WTC11 (cell line): ENCODE data around the gene USF1. TPM values are rescaled to one million over a fixed set of nuclear protein-coding genes. Genes with fewer than 3 reads are reported as not detected.

Experiments used
- ATAC-seq: fragments of 200-7000 bp; cut with Tn5 transposase; 2 replicates; pipeline ENCODE4 v1.10.0; 2021; ENCODE audit warnings: mild to moderate bottlenecking, moderate library complexity
- CTCF ChIA-PET: fragments of 300-600 bp; sonication (Branson Sonifier 250); formaldehyde crosslinking; loops from one replicate; lab custom pipeline; 2021; ENCODE audit warnings: antibody characterized with exemption; lab: Charles Lee
- POLR2A ChIA-PET: fragments of 350-600 bp; sonication (Branson Sonifier 250); formaldehyde crosslinking; loops from one replicate; lab custom pipeline; 2021; ENCODE audit warnings: antibody characterized with exemption; lab: Charles Lee
- DNase-seq: peaks from one replicate; pipeline ENCODE4 v3.0.0; 2021; ENCODE audit warnings: low spot score
- H3K27ac Mint-ChIP-seq: 2 replicates; pipeline ENCODE4 v1.8.0; 2021; ENCODE audit warnings: mixed read lengths
- H3K27me3 Mint-ChIP-seq: 2 replicates; pipeline ENCODE4 v1.8.0; 2021; ENCODE audit warnings: low read depth, mild to moderate bottlenecking, moderate library complexity, mixed read lengths
- H3K36me3 Mint-ChIP-seq: 2 replicates; pipeline ENCODE4 v1.8.0; 2021; ENCODE audit warnings: mixed read lengths
- H3K4me1 Mint-ChIP-seq: 2 replicates; pipeline ENCODE4 v1.8.0; 2022; ENCODE audit warnings: mixed read lengths
- H3K4me3 Mint-ChIP-seq: 2 replicates; pipeline ENCODE4 v1.8.0; 2021; ENCODE audit warnings: mild to moderate bottlenecking, moderate library complexity, mixed read lengths
- H3K9me3 Mint-ChIP-seq: 2 replicates; pipeline ENCODE4 v1.8.0; 2021; ENCODE audit warnings: mixed read lengths
- ARID4B ChIP-seq: sonication (generic); formaldehyde crosslinking; IDR thresholded peaks from 2 replicates; pipeline ENCODE4 v1.8.0; 2023; ENCODE audit warnings: missing genetic modification reagents, mild to moderate bottlenecking, borderline replicate concordance
- ETV6 ChIP-seq: sonication (generic); formaldehyde crosslinking; IDR thresholded peaks from 2 replicates; pipeline ENCODE4 v1.8.1; 2022; ENCODE audit warnings: mild to moderate bottlenecking, missing genetic modification reagents
- FOXK1 ChIP-seq: sonication (generic); formaldehyde crosslinking; IDR thresholded peaks from 2 replicates; pipeline ENCODE4 v1.8.0; 2022; ENCODE audit warnings: mild to moderate bottlenecking, moderate library complexity, missing genetic modification reagents
- GRHL2 ChIP-seq: fragments of 250-450 bp; sonication (Bioruptor Pico); IDR thresholded peaks from 2 replicates; pipeline ENCODE4 v1.8.0; 2022; ENCODE audit warnings: mild to moderate bottlenecking, moderate library complexity; ENCODE audit not compliant: insufficient replicate concordance, severe bottlenecking
- HMGA2 ChIP-seq: fragments of 250-450 bp; sonication (Bioruptor Pico); IDR thresholded peaks from 2 replicates; pipeline ENCODE4 v1.4.0; 2021; ENCODE audit warnings: mild to moderate bottlenecking, moderate library complexity
- IRF1 ChIP-seq: sonication (generic); formaldehyde crosslinking; IDR thresholded peaks from 2 replicates; pipeline ENCODE4 v1.8.0; 2023; ENCODE audit warnings: missing genetic modification reagents
- JUN ChIP-seq: sonication (generic); formaldehyde crosslinking; IDR thresholded peaks from 2 replicates; pipeline ENCODE4 v1.8.0; 2023; ENCODE audit warnings: mild to moderate bottlenecking, missing genetic modification reagents
- MXD4 ChIP-seq: fragments of 250-450 bp; sonication (Bioruptor Pico); IDR thresholded peaks from 2 replicates; pipeline ENCODE4 v1.8.0; 2021; ENCODE audit warnings: mild to moderate bottlenecking, moderate library complexity, borderline replicate concordance
- MYBL2 ChIP-seq: sonication (generic); formaldehyde crosslinking; IDR thresholded peaks from 2 replicates; pipeline ENCODE4 v1.8.1; 2023; ENCODE audit warnings: mild to moderate bottlenecking, moderate library complexity, missing genetic modification reagents
- NFE2L1 ChIP-seq: sonication (generic); formaldehyde crosslinking; IDR thresholded peaks from 2 replicates; pipeline ENCODE4 v1.8.1; 2023; ENCODE audit warnings: missing genetic modification reagents
- NR1H2 ChIP-seq: sonication (generic); formaldehyde crosslinking; IDR thresholded peaks from 2 replicates; pipeline ENCODE4 v1.9.0; 2021; ENCODE audit warnings: mild to moderate bottlenecking, moderate library complexity, missing genetic modification reagents
- SMAD4 ChIP-seq: sonication (generic); formaldehyde crosslinking; IDR thresholded peaks from 2 replicates; pipeline ENCODE4 v1.8.0; 2022; ENCODE audit warnings: mild to moderate bottlenecking, missing genetic modification reagents
- SP1 ChIP-seq: sonication (generic); formaldehyde crosslinking; conservative IDR thresholded peaks from 2 replicates; pipeline ENCODE4 v1.8.1; 2022; ENCODE audit warnings: missing genetic modification reagents
- TCF7 ChIP-seq: sonication (generic); formaldehyde crosslinking; IDR thresholded peaks from 2 replicates; pipeline ENCODE4 v1.8.0; 2022; ENCODE audit warnings: mild to moderate bottlenecking, low read depth, missing genetic modification reagents, moderate library complexity
- TEAD1 ChIP-seq: sonication (generic); formaldehyde crosslinking; IDR thresholded peaks from 2 replicates; pipeline ENCODE4 v1.8.0; 2022; ENCODE audit warnings: mild to moderate bottlenecking, missing genetic modification reagents
- ZNF232 ChIP-seq: sonication (generic); formaldehyde crosslinking; IDR thresholded peaks from 2 replicates; pipeline ENCODE4 v1.8.0; 2022; ENCODE audit warnings: mild to moderate bottlenecking, missing genetic modification reagents
- total RNA-seq: library from RNA; stranded (reverse); gene quantifications from 3 replicates; pipeline ENCODE4 v1.2.3, GENCODE V29; 2021
- TF ChIP-seq, protein P1 (sequence below): sonication (generic); formaldehyde crosslinking; IDR thresholded peaks from 2 replicates; pipeline ENCODE4 v1.8.0; 2022; ENCODE audit warnings: mild to moderate bottlenecking, missing genetic modification reagents
- TF ChIP-seq, protein P2 (sequence below): sonication (generic); formaldehyde crosslinking; IDR thresholded peaks from 2 replicates; pipeline ENCODE4 v1.8.0; 2022; ENCODE audit warnings: missing genetic modification reagents
- TF ChIP-seq, protein P3 (sequence below): sonication (generic); formaldehyde crosslinking; IDR thresholded peaks from 2 replicates; pipeline ENCODE4 v1.8.0; 2022; ENCODE audit warnings: mild to moderate bottlenecking, missing genetic modification reagents
- TF ChIP-seq, protein P4 (sequence below): fragments of 250-450 bp; sonication (Bioruptor Pico); IDR thresholded peaks from 2 replicates; pipeline ENCODE4 v1.8.0; 2021; ENCODE audit warnings: mild to moderate bottlenecking
- TF ChIP-seq, protein P5 (sequence below): sonication (generic); formaldehyde crosslinking; IDR thresholded peaks from 2 replicates; pipeline ENCODE4 v1.8.1; 2023; ENCODE audit warnings: mild to moderate bottlenecking, missing genetic modification reagents, moderate library complexity
- TF ChIP-seq, protein P6 (sequence below): sonication (generic); formaldehyde crosslinking; conservative IDR thresholded peaks from 2 replicates; pipeline ENCODE4 v1.8.1; 2022; ENCODE audit warnings: mild to moderate bottlenecking, missing genetic modification reagents
- TF ChIP-seq, protein P7 (sequence below): sonication (generic); formaldehyde crosslinking; IDR thresholded peaks from 2 replicates; pipeline ENCODE4 v1.8.1; 2023; ENCODE audit warnings: mild to moderate bottlenecking, missing genetic modification reagents

The USF1 gene
- total RNA-seq, 1 experiment from 2014 or later, result 65.6 TPM

DNA sequence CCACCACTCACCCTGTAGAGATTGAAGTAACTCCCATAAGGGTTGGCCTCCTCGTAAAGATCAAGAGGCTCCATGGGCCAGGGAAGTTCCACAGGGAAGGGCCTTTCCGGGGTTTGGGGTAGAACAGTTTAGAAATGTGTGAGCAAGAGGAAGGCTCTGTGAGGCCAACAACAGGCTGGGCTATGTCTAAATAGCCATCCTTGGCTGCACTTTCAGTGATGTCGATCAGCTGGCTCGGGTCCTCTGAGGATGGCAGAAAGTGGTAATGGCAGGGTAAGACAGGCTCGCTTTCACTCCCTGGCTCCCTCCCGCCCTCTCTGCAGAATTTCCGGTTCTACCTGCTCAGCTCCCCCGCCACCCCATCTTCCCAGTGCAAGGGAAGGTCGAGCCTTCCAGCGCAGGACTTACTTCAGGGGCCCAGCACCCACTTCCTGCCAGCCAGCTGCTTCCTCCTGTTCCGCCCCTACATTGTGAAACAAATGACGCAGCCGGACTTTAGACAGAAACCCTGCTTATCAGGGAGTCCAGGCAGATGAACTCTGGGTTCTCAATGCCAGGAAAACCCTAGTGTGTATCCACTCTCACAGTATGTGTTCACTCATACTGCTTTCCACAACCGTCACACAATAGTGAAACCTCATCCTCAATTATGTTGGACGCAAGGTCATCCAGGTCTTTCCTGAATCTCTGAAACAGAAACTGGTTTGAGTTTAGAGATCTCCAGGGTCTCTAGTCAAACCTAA is 32.1 kb downstream of the USF1 start:
- Mint-ChIP-seq H3K9me3 (no peaks in the 10 kb centered on the region), H3K27ac (peak overlapping the region; percentile 98), H3K36me3 (peaks cover 13% of the 10 kb centered on the region), H3K4me3 (peak overlapping the region; percentile 57), H3K4me1 (peaks cover 63% of the 10 kb centered on the region), H3K27me3 (no peaks in the 10 kb centered on the region)
- POLR2A ChIA-PET, result interaction anchor here (0.5 to 1.7 kb wide), 7 partner anchors 12 to 138 kb away, joined by 3 to 10 read pairs (median 6); partner anchors contain the start of genes TSTD1 and USF1
- peak; percentile 79 for DNase-seq
- peak; percentile 93 for ATAC-seq
- TF ChIP-seq, protein P1, sequence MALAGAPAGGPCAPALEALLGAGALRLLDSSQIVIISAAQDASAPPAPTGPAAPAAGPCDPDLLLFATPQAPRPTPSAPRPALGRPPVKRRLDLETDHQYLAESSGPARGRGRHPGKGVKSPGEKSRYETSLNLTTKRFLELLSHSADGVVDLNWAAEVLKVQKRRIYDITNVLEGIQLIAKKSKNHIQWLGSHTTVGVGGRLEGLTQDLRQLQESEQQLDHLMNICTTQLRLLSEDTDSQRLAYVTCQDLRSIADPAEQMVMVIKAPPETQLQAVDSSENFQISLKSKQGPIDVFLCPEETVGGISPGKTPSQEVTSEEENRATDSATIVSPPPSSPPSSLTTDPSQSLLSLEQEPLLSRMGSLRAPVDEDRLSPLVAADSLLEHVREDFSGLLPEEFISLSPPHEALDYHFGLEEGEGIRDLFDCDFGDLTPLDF (CRISPR knock-in tag), result no peak
- no peak for TF ChIP-seq SMAD4 (CRISPR knock-in tag)
- TF ChIP-seq, protein P2, sequence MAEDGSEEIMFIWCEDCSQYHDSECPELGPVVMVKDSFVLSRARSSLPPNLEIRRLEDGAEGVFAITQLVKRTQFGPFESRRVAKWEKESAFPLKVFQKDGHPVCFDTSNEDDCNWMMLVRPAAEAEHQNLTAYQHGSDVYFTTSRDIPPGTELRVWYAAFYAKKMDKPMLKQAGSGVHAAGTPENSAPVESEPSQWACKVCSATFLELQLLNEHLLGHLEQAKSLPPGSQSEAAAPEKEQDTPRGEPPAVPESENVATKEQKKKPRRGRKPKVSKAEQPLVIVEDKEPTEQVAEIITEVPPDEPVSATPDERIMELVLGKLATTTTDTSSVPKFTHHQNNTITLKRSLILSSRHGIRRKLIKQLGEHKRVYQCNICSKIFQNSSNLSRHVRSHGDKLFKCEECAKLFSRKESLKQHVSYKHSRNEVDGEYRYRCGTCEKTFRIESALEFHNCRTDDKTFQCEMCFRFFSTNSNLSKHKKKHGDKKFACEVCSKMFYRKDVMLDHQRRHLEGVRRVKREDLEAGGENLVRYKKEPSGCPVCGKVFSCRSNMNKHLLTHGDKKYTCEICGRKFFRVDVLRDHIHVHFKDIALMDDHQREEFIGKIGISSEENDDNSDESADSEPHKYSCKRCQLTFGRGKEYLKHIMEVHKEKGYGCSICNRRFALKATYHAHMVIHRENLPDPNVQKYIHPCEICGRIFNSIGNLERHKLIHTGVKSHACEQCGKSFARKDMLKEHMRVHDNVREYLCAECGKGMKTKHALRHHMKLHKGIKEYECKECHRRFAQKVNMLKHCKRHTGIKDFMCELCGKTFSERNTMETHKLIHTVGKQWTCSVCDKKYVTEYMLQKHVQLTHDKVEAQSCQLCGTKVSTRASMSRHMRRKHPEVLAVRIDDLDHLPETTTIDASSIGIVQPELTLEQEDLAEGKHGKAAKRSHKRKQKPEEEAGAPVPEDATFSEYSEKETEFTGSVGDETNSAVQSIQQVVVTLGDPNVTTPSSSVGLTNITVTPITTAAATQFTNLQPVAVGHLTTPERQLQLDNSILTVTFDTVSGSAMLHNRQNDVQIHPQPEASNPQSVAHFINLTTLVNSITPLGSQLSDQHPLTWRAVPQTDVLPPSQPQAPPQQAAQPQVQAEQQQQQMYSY (CRISPR knock-in tag), result no peak
- TF ChIP-seq NFE2L1, result 0 out of 2 replicates have a peak, but pooled peaks have one; percentile 61
- TF ChIP-seq SP1, result peak; percentile 47; the same call in 1 of the 2 replicates
- TF ChIP-seq FOXK1, result peak; percentile 48
- no peak for TF ChIP-seq NR1H2
- no peak for TF ChIP-seq MYBL2 (CRISPR knock-in tag)
- peak; percentile 71; the same call in 1 of the 2 replicates for TF ChIP-seq TEAD1 (CRISPR knock-in tag)
- TF ChIP-seq MXD4 (CRISPR knock-in tag), result no peak
- TF ChIP-seq, protein P3, sequence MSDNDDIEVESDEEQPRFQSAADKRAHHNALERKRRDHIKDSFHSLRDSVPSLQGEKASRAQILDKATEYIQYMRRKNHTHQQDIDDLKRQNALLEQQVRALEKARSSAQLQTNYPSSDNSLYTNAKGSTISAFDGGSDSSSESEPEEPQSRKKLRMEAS (CRISPR knock-in tag), result 0 out of 2 replicates have a peak, but pooled peaks have one; percentile 26
- TF ChIP-seq TCF7 (CRISPR knock-in tag), result no peak
- no peak for TF ChIP-seq GRHL2 (CRISPR knock-in tag)
- TF ChIP-seq, protein P4, sequence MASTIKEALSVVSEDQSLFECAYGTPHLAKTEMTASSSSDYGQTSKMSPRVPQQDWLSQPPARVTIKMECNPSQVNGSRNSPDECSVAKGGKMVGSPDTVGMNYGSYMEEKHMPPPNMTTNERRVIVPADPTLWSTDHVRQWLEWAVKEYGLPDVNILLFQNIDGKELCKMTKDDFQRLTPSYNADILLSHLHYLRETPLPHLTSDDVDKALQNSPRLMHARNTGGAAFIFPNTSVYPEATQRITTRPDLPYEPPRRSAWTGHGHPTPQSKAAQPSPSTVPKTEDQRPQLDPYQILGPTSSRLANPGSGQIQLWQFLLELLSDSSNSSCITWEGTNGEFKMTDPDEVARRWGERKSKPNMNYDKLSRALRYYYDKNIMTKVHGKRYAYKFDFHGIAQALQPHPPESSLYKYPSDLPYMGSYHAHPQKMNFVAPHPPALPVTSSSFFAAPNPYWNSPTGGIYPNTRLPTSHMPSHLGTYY (CRISPR knock-in tag), result no peak
- TF ChIP-seq JUN, result no peak
- no peak for TF ChIP-seq IRF1 (CRISPR knock-in tag)
- TF ChIP-seq HMGA2 (CRISPR knock-in tag), result no peak
- no peak for TF ChIP-seq ZNF232 (CRISPR knock-in tag)
- TF ChIP-seq, protein P5, sequence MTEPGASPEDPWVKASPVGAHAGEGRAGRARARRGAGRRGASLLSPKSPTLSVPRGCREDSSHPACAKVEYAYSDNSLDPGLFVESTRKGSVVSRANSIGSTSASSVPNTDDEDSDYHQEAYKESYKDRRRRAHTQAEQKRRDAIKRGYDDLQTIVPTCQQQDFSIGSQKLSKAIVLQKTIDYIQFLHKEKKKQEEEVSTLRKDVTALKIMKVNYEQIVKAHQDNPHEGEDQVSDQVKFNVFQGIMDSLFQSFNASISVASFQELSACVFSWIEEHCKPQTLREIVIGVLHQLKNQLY (CRISPR knock-in tag), result no peak
- TF ChIP-seq, protein P6, sequence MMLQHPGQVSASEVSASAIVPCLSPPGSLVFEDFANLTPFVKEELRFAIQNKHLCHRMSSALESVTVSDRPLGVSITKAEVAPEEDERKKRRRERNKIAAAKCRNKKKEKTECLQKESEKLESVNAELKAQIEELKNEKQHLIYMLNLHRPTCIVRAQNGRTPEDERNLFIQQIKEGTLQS (CRISPR knock-in tag), result no peak
- peak; percentile 92; the same call in 1 of the 2 replicates for TF ChIP-seq ETV6 (CRISPR knock-in tag)
- 0 out of 2 replicates have a peak, but pooled peaks have one; percentile 42 for TF ChIP-seq ARID4B
- TF ChIP-seq, protein P7, sequence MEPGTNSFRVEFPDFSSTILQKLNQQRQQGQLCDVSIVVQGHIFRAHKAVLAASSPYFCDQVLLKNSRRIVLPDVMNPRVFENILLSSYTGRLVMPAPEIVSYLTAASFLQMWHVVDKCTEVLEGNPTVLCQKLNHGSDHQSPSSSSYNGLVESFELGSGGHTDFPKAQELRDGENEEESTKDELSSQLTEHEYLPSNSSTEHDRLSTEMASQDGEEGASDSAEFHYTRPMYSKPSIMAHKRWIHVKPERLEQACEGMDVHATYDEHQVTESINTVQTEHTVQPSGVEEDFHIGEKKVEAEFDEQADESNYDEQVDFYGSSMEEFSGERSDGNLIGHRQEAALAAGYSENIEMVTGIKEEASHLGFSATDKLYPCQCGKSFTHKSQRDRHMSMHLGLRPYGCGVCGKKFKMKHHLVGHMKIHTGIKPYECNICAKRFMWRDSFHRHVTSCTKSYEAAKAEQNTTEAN (CRISPR knock-in tag), result 0 out of 2 replicates have a peak, but pooled peaks have one; percentile 41
- CTCF ChIA-PET, result interaction anchor here (0.8 to 1.4 kb wide), 9 partner anchors 16 to 332 kb away, joined by 3 to 11 read pairs (median 3); partner anchors contain the start of genes ITLN1 and TSTD1
